SW480 (cell line): Measurements from ENCODE around the gene HIPK4.
"Not testable (repeated sequence)": the region's sequence is repeated elsewhere in the genome, so short reads cannot be mapped to it uniquely, and the experiment has no call there.

ENCODE experiments used
- DNase-seq: peaks from one replicate; pipeline ENCODE4 v3.0.0-alpha.2; 2016; ENCODE audit warnings: low spot score

The HIPK4 gene

DNA sequence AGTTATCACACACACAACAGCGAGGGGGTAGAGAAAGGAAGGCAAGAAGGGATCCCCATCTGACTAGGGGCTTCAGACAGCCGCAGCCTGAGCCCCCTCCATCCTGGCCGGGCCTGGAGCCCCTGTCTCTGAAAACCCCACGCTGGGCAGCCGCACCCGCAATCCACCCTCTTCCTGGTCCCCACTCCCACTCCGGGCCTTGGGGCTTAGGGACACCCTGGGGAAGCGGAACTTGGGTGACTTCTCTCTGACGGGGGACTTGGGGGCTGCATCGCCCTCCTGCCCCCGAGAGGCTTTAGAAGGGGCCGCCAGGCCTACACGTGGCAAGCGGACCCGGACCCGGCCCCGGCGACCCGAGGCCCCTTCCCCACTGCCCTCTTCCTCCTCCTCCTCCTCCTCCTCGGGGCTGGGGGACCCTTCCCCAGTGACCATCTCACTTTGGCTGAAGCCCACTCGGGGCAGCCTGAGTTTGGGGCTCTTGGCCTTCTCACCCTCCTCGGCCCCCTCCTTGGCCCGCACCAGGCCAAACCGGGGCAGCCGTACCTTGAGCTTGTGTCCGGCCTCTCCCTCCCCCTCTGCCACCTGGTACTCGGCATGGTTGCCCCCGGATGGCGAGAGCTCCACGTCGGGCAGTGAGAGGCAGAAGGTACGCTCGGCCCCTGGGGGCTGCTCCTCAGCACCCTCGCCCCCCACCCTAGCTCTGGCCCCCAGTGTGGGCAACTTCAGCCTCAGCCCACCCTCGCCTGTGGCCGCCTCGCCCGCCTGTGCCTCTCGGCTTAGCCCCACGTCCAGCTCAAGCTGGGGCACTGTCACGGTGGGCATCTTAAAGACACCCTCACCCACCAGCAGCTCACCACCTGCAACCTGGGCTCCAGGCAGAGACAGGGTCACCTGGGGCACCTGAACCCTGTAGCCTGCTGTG lies 4.2 kb upstream of the HIPK4 start:
- DNase-seq, result no peak

DNA sequence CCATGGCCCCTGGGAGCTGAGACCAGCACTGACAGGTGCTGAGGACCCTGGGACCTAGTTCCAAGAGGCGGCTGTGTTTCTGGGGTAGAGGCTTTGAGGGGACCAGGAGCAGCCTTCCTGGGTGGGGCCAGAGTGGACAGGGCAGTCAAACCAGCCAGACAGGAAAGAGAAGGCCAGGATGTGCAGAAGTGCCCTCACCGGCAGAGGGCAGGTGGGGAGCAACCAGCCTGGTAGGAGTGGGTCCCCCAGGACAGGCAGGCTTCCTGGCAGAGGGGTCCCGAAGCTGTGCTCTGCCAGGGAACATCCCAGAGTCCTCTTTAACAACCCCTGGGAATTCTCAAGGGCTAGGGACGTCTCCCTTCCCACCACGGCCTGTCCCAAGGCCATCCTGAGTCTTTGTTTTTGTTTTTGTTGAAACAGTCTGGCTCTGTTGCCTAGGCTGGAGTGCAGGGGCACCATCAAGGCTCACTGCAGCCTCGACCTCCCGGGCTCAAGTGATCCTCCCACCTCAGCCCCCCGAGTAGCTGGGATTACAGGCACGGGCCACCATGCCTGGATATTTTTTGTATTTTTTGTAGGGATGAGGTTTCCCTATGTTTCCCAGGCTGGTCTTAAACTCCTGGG lies 3.0 kb upstream of the HIPK4 start:
- DNase-seq, result peak; percentile 33

DNA sequence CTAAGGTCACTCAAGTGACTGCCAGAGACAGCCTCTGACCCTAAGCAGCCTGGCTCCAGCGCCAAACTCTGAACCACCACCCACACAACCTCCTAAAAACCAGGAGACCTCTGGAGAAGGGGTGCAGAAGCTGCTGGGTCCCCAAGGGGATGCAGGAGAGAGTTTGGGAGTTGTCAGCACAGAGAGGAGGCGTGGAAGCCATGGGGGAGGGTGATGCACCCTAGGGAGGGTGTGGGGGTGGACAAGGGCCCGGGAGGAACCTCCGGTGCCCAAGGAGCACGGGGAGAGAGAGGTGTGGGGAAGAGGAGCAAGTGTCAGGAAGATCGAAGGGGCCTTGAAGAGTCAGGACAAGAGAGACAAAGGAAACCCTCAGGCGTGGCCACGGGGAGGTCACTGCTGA lies 2.1 kb upstream of the HIPK4 start:
- no peak for DNase-seq

GRCh38 chr19:40389404-40390083 lies 437 bp downstream of the HIPK4 start:
- no peak for DNase-seq

DNA sequence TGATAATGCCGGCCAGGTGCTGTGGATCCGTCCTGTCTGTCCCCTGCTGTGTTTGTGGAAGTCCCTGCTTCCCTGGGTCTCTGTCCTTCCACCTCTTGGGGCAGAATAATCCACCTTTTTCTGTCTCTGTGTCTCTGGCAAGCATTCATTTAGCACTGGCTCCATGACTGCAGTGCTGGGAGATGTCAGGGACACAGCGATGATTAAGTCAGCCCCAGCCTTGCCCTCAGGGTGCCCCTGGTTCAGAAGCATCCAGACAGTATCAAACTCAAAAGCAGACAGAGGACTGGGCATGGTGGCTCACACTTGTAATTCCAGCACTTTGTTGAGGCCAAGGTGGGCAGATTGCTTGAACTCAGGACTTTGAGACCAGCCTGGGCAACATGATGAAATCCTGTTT lies 1.5 kb downstream of the HIPK4 start:
- no peak for DNase-seq

GRCh38 chr19:40387155-40387554 lies 2.8 kb downstream of the HIPK4 start:
- DNase-seq, result no peak

DNA sequence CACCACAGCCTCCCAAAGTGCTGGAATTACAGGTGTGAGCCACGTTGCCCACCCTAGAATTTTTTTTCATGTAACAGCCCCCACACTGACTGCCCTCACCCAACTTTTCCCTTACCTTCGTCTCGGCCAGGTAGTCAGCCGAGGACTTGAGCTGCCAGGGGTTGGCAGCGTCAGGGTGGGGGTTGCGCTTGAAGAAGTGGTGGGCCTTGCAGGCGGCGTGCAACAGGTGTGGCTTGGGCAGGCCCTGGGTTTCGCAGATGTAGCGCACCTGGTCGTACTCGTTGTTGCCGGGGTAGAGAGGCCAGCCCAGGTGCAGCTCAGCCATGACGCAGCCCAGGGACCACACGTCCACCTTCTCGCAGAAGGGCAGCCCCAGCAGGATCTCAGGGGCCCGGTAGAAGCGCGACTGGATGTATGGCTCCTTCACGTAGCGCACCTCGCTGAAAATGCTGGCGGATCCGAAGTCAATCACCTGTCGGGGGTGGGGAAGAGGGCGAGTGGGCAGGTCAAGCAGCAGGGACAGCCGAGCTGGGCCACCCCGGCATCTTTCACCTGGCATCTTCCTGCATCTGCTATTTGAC lies 6.2 kb downstream of the HIPK4 start:
- DNase-seq, result no peak

DNA sequence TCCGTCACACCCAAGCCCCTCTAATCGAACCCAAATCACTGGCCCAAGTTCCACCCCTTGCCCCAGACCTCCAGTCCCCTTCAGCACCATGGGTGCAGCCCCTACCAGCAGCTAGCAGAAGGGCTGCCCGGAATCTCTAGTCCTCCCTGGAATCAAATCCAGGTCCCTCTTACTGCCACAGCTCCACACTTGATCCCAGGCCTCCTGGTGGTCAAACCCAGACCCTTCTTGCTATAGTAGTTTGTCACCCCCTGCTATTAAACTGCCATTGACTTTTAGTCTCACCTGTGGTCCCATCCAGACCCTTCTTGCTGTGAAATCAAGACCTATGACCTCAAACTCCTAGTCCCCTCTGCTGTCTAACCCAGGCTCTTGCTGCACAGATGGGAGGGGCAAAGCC lies 8.7 kb downstream of the HIPK4 start:
- no peak for DNase-seq

GRCh38 chr19:40380199-40381037 lies 9.6 kb downstream of the HIPK4 start:
- no peak for DNase-seq

- DNase-seq, result no peak
Observed at GRCh38 chr19:40379446-40380198, 10.4 kb downstream of the HIPK4 start.

GRCh38 chr19:40378509-40378908 lies 11.5 kb downstream of the HIPK4 start:
- DNase-seq, result no peak

DNA sequence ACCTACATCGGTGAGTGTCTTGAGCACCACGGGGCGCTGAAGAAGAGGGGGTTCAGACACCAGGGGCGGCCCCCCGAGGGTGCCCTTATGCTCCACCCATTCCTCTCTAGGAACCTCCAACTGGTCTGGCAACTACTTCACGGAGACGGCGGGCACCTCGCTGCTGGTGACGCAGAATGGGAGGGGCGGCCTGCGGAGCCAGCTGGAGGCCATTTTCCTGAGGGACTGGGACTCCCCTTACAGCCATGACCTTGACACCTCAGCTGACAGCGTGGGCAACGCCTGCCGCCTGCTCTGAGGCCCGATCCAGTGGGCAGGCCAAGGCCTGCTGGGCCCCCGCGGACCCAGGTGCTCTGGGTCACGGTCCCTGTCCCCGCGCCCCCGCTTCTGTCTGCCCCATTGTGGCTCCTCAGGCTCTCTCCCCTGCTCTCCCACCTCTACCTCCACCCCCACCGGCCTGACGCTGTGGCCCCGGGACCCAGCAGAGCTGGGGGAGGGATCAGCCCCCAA lies 12.1 kb downstream of the HIPK4 start:
- no peak for DNase-seq

GRCh38 chr19:40376286-40376862 lies 13.6 kb downstream of the HIPK4 start:
- no peak for DNase-seq

DNA sequence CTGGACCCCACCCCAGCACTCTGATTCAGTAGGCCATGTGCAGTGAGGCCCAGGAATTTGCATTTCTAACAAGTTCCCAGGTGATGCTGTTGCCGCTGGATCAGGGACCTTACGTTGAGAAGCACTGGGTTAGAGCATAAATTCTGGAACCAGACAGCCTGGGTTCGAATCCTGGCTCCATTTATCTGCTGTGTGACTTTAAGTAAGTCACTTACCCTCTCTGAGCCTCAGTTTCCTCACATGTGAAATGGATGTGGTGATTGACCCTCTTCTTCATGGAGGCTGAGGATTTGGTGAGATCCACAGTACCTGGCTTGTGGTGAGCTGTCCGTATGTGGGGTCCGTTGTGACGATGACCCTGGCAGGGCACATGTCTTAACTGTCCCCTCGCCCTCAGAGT lies 15.9 kb downstream of the HIPK4 start:
- no peak for DNase-seq

DNA sequence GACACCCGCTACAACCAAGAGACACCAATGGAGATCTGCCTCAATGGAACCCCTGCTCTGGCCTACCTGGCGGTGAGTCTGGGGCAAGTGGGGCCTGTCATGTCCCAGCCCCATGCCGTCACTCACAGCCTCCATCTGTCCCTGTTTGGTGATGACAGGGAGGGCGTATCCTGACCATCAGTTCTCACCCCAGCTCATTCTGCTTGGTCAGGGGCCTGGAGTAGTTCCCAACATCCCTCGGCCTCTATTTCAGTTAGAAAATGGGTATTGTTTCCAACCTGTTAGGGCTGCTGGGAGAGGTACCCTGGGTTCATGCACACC lies 18.2 kb downstream of the HIPK4 start:
- no peak for DNase-seq

GRCh38 chr19:40370997-40371801 lies 18.8 kb downstream of the HIPK4 start:
- no peak for DNase-seq

GRCh38 chr19:40370253-40370652 lies 19.7 kb downstream of the HIPK4 start:
- not testable (repeated sequence) for DNase-seq

DNA sequence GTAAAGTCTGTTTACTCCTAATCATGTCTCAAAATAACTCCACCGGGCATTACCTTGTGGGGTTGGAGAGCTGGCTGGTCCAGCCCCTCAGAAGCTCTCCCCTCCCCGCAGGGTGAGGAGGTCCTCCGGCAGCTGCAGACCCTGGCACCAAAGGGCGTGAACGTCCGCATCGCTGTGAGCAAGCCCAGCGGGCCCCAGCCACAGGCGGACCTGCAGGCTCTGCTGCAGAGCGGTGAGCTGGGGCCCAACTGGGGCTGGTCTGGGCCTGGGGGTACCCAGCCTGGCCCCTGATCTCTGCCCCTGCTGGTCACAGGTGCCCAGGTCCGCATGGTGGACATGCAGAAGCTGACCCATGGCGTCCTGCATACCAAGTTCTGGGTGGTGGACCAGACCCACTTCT lies 20.2 kb downstream of the HIPK4 start:
- no peak for DNase-seq

- DNase-seq, result no peak
Observed at GRCh38 chr19:40367577-40368434, 22.2 kb downstream of the HIPK4 start.
